ENCODE data around the gene SSTR5. TPM values are rescaled to one million over a fixed set of nuclear protein-coding genes. Genes with fewer than 3 reads are reported as not detected.
"Not testable (repeated sequence)": the region's sequence is repeated elsewhere in the genome, so short reads cannot be mapped to it uniquely, and the experiment has no call there.

Gene SSTR5
- not detected in 2 replicates for total RNA-seq

- Mint-ChIP-seq H3K4me3 (no peak within 1 kb of the TSS), H3K9me3 (no peaks in the 10 kb centered on the region), H3K27me3 (peaks cover under 1% of the 10 kb centered on the region), H3K4me1 (no peaks in the 10 kb centered on the region), H3K27ac (no peak within 1 kb of the TSS), H3K36me3 (ENCODE audit: low read depth) (no peaks in the 10 kb centered on the region)
- intact Hi-C loops (cut with micrococcal nuclease): no loop called here
- DNase-seq: no peak
These were observed at the start of gene SSTR5 for GRCh38 chr16:1072526-1073261. Gene SSTR5, plus strand, starts transcription at chr16:1072747. Its CDS starts 6,122 bp downstream, at chr16:1078869.

- Mint-ChIP-seq H3K27ac (no peak overlapping the region), H3K4me1 (no peaks in the 10 kb centered on the region), H3K9me3 (no peaks in the 10 kb centered on the region), H3K36me3 (ENCODE audit: low read depth) (no peaks in the 10 kb centered on the region), H3K27me3 (no peaks in the 10 kb centered on the region), H3K4me3 (no peak overlapping the region)
- DNase-seq: no peak
- intact Hi-C loops (cut with micrococcal nuclease): no loop called here
These were observed 48.4 kb upstream of the SSTR5 start for GRCh38 chr16:1024138-1024537.

DNA sequence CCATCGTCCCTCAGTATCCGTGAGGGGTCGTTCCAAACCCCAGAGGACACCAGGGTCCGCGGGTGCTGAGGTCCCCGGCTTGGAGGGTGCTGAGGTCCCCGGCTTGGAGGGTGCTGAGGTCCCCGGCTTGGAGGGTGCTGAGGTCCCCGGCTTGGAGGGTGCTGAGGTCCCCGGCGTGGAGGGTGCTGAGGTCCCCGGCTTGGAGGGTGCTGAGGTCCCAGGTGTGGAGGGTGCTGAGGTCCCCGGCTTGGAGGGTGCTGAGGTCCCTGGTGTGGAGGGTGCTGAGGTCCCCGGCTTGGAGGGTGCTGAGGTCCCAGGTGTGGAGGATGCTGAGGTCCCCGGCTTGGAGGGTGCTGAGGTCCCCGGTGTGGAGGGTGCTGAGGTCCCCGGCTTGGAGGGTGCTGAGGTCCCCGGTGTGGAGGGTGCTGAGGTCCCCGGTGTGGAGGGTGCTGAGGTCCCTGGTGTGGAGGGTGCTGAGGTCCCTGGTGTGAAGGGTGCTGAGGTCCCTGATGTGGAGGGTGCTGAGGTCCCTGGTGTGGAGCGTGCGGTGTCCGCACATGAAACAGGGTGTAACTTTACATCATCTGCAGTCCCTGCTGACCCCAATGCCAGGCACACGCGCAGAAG is 47.3 kb upstream of the SSTR5 start:
- H3K9me3 Mint-ChIP-seq; intact Hi-C loops (cut with micrococcal nuclease); H3K4me1 Mint-ChIP-seq; H3K27ac Mint-ChIP-seq; H3K36me3 Mint-ChIP-seq (ENCODE audit: low read depth); H3K27me3 Mint-ChIP-seq; H3K4me3 Mint-ChIP-seq: not testable (repeated sequence)
- DNase-seq: peak; percentile 65

DNA sequence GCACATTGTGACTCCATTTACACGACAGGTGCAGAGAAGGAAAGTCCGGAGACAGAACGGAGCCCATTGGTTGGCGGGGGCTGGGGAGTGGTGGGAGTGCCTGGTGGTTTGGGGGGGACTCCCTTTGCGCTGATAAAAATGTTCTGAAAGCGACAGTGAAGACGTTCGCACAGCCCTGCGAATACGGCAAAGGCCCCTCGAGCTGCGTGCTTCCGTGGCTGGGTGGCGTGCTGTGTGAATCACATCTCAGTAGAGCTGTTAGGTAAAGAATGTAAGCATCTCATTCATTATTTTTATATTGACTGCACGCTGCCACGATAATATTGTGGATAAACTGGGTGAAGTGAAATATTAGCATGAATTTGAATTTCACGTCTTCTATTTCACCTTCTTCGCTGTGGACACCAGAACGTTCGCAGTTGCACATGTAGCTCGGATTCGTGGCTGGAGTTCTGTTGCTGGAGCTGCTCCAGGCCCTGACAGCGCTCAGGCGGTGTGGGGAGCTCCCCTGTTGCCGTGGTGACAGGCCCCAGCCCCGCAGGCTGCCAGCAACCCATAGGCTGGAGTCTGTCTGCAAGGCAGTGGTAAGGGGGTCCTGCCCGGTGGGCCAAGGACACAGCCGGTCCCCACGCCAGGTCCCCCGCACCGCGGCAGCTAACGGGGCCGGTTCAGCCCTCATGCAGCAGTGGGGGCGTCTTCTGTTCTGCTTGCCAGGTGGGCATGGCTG is 46.3 kb upstream of the SSTR5 start:
- no peaks in the 10 kb centered on the region for H3K36me3 Mint-ChIP-seq (ENCODE audit: low read depth)

GRCh38 chr16:1026784-1027500 is 45.6 kb upstream of the SSTR5 start:
- no peak for DNase-seq
- Mint-ChIP-seq H3K4me1 (no peaks in the 10 kb centered on the region), H3K27me3 (peaks cover 3% of the 10 kb centered on the region), H3K9me3 (no peaks in the 10 kb centered on the region), H3K36me3 (ENCODE audit: low read depth) (no peaks in the 10 kb centered on the region), H3K27ac (no peak overlapping the region), H3K4me3 (no peak overlapping the region)
- intact Hi-C loops (cut with micrococcal nuclease): no loop called here

More for the DNA sequence above, 46.3 kb upstream of the SSTR5 start:
- intact Hi-C loops (cut with micrococcal nuclease): no loop called here
- no peak overlapping the region for H3K4me3 Mint-ChIP-seq
- peaks cover 3% of the 10 kb centered on the region for H3K27me3 Mint-ChIP-seq
- H3K4me1 Mint-ChIP-seq: no peaks in the 10 kb centered on the region
- no peak for DNase-seq
- no peaks in the 10 kb centered on the region for H3K9me3 Mint-ChIP-seq
- no peak overlapping the region for H3K27ac Mint-ChIP-seq

DNA sequence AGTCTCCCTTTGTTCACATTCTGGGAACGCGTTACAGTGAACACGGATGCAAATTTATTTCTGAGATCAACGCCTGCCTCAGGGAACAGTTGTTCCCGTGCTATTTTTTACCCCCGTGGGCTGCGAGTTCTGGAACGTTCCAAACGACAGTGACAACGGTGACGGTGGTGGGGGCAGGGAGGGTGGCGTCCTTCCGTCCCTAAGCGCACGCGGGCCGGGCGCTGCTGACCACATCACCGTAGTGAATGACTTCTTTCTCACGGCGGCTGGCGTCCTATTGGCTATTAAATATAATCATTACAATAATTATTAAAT is 45.1 kb upstream of the SSTR5 start:
- Mint-ChIP-seq H3K27me3 (peaks cover 3% of the 10 kb centered on the region), H3K9me3 (no peaks in the 10 kb centered on the region), H3K36me3 (ENCODE audit: low read depth) (no peaks in the 10 kb centered on the region), H3K27ac (no peak overlapping the region), H3K4me3 (no peak overlapping the region), H3K4me1 (no peaks in the 10 kb centered on the region)
- DNase-seq: no peak
- intact Hi-C loops (cut with micrococcal nuclease): no loop called here

DNA sequence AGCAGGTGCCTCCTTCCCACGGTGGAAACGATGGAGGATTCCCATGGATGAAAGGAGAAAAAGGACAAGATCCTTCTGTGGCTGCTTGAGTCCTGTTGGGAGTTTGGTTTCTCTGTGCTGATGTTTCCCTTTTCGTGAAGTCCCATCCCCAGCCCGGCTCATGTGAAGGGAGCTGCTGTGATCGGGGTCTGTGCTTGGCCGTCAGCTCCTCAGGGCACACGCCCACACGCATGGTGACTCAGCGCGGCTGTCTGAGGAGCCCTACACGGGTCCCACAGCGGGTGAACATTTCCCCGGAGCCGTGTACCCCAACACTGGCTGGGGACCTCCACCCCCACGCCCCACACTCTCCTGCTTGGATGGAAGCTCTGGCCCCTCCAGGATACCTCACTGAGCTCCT is 44.5 kb upstream of the SSTR5 start:
- Mint-ChIP-seq H3K27ac (no peak overlapping the region), H3K9me3 (no peaks in the 10 kb centered on the region), H3K4me3 (no peak overlapping the region), H3K4me1 (no peaks in the 10 kb centered on the region), H3K36me3 (ENCODE audit: low read depth) (no peaks in the 10 kb centered on the region), H3K27me3 (peaks cover 3% of the 10 kb centered on the region)
- DNase-seq: no peak
- intact Hi-C loops (cut with micrococcal nuclease): no loop called here

DNA sequence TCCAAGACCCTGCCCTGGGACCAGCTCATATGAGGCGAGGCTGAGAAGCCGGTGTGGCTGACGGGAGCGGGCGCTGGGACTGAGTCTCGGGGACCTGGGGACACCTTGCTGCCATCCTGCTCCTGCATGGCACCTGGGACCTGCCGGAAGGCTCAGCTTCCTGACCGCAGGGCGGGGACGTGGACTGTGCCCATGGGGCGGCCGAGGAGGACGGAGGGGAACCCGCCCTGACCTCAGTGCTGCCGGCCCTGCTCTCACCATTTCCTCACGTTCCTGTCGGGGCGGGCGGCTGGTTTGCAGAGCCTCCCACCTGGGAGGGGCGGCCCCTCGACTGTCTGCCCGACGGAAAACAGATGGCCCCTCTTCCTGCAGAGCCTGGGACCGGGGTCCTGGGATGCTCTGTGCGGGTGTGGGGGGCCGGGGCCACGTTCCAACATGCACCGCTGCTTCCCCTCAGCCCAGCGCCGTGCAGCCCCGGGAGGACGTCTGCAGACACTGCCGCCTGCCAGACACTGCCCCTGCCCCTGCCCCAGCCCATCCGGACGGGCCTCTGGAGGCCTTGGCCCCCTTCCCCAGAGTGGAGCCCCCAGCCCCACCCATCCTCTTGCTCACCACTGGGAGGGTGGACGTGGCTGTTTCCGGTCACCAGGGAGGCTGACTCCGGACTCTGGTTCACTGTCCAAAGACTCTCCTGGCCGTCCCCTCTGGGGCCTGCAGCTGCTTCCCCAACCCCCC is 43.9 kb upstream of the SSTR5 start:
- no peak overlapping the region for H3K4me3 Mint-ChIP-seq
- no peak overlapping the region for H3K27ac Mint-ChIP-seq
- H3K9me3 Mint-ChIP-seq: no peaks in the 10 kb centered on the region
- no peak for DNase-seq
- H3K27me3 Mint-ChIP-seq: peaks cover 3% of the 10 kb centered on the region
- H3K36me3 Mint-ChIP-seq (ENCODE audit: low read depth): no peaks in the 10 kb centered on the region
- intact Hi-C loops (cut with micrococcal nuclease): no loop called here
- no peaks in the 10 kb centered on the region for H3K4me1 Mint-ChIP-seq

GRCh38 chr16:1029259-1029545 is 43.3 kb upstream of the SSTR5 start:
- H3K27ac Mint-ChIP-seq: no peak overlapping the region
- no peaks in the 10 kb centered on the region for H3K9me3 Mint-ChIP-seq
- H3K27me3 Mint-ChIP-seq: peaks cover 3% of the 10 kb centered on the region
- H3K36me3 Mint-ChIP-seq (ENCODE audit: low read depth): no peaks in the 10 kb centered on the region
- intact Hi-C loops (cut with micrococcal nuclease): no loop called here
- no peak overlapping the region for H3K4me3 Mint-ChIP-seq
- H3K4me1 Mint-ChIP-seq: no peaks in the 10 kb centered on the region
- DNase-seq: no peak

- intact Hi-C loops (cut with micrococcal nuclease): no loop called here
- Mint-ChIP-seq H3K27me3 (peaks cover 3% of the 10 kb centered on the region), H3K27ac (no peak overlapping the region), H3K4me3 (no peak overlapping the region), H3K36me3 (ENCODE audit: low read depth) (no peaks in the 10 kb centered on the region), H3K9me3 (no peaks in the 10 kb centered on the region), H3K4me1 (no peaks in the 10 kb centered on the region)
- DNase-seq: no peak
These were observed 42.1 kb upstream of the SSTR5 start for GRCh38 chr16:1030473-1030901.

GRCh38 chr16:1031666-1032065 is 40.9 kb upstream of the SSTR5 start:
- Mint-ChIP-seq H3K27me3 (peaks cover 3% of the 10 kb centered on the region), H3K4me1 (no peaks in the 10 kb centered on the region), H3K4me3 (no peak overlapping the region), H3K9me3 (no peaks in the 10 kb centered on the region), H3K27ac (no peak overlapping the region), H3K36me3 (ENCODE audit: low read depth) (no peaks in the 10 kb centered on the region)
- intact Hi-C loops (cut with micrococcal nuclease): no loop called here
- no peak for DNase-seq

DNA sequence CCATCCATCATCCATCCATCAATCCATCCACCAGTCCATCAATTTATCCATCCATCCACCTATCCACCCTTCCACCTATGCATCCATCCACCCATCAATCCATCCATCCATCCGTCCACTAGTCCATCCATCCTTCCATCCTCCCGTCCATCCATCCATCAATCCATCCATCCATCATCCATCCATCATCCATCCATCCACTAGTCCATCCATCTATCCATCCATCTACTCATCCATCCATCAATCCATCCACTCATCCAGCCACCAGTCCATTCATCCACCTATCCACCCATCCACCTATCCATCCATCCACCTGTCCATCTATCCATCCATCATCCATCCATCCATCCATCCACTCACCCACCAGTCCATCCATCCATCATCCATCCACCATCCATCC is 39.9 kb upstream of the SSTR5 start:
- DNase-seq: no peak
- Mint-ChIP-seq H3K9me3 (no peaks in the 10 kb centered on the region), H3K4me1 (no peaks in the 10 kb centered on the region), H3K4me3 (no peak overlapping the region), H3K36me3 (ENCODE audit: low read depth) (no peaks in the 10 kb centered on the region), H3K27me3 (peaks cover 3% of the 10 kb centered on the region), H3K27ac (no peak overlapping the region)
- intact Hi-C loops (cut with micrococcal nuclease): no loop called here

GRCh38 chr16:1033128-1033679 is 39.3 kb upstream of the SSTR5 start:
- H3K9me3 Mint-ChIP-seq: no peaks in the 10 kb centered on the region
- H3K27ac Mint-ChIP-seq: no peak overlapping the region
- peaks cover 3% of the 10 kb centered on the region for H3K27me3 Mint-ChIP-seq
- intact Hi-C loops (cut with micrococcal nuclease): no loop called here
- no peak for DNase-seq
- H3K4me1 Mint-ChIP-seq: no peaks in the 10 kb centered on the region
- no peaks in the 10 kb centered on the region for H3K36me3 Mint-ChIP-seq (ENCODE audit: low read depth)
- no peak overlapping the region for H3K4me3 Mint-ChIP-seq

All from activated CD4-positive, alpha-beta T cell treated with anti-CD3 and anti-CD28 coated beads, Interleukin-2, amount 10 ng/mL, durations not matched to agents 24 days and 14 days (primary cell).